SK-MEL-5 (cell line): ENCODE results near the gene NTSR1. TPM values are rescaled to one million over a fixed set of nuclear protein-coding genes. Genes with fewer than 3 reads are reported as not detected.

Experiments used
- DNase-seq: peaks from one replicate; pipeline ENCODE4 v3.0.0-alpha.2; 2016; ENCODE audit warnings: low read depth, low spot score
- in situ Hi-C: cut with HindIII; loops from 2 replicates; pipeline ENCODE4 v1.10.0; 2016; ENCODE audit warnings: low sequenced_read_pairs, high pct_unique_total_duplicates, low pct_unique_long_range_greater_than_20kb
- total RNA-seq: library from RNA; depleted of rRNA; stranded (reverse); fragments of >200 nt; shearing (Covaris generic); gene quantifications from 2 replicates; pipeline ENCODE4 v1.2.3, GENCODE V29; 2014

NTSR1 gene
- total RNA-seq, 1 experiment from 2014 or later: not detected

DNA sequence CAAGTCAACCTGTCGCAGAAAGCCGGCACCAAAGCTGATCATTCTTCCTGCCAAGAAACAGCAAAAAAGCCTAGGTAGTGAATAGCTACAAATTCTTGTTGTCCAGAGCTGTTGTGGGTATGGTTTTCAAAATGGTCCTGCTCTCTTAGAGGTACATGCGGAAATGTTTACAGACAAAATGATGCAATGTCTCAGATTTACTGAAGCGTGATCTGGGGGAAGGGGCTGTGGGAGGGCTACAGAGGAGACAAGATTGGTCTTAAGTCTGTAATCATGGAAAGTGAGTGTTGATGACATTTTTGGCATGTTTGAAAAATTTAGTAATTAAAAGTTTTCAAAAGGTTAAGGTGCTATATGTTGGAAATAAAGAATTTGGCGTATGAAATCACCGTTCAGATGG is 6.2 kb downstream of the NTSR1 start:
- in situ Hi-C loops: no loop called here
- DNase-seq: no peak

DNA sequence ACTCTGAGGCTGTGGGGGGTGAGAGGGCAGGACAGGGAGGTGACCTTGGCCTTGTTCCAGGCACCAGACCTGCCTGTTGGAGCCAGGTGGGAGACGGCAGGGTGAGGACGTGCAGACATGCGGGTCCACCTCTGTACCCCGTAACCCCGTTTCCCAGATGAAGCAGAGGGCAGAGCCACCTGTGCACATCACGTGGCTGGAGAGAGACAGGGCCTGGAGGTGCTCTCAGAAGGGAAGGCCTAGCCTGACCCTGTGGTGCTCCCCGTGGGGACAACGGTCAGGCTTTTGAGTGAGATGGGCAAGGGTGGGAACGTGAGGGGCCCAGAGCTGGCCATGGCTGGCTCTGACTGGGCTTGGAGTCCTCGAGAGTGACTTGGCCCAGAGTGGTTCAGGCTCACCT is 6.6 kb downstream of the NTSR1 start:
- DNase-seq: no peak
- in situ Hi-C loops: no loop called here

GRCh38 chr20:62716198-62716940 is 7.7 kb downstream of the NTSR1 start:
- in situ Hi-C loops: no loop called here
- DNase-seq: no peak

DNA sequence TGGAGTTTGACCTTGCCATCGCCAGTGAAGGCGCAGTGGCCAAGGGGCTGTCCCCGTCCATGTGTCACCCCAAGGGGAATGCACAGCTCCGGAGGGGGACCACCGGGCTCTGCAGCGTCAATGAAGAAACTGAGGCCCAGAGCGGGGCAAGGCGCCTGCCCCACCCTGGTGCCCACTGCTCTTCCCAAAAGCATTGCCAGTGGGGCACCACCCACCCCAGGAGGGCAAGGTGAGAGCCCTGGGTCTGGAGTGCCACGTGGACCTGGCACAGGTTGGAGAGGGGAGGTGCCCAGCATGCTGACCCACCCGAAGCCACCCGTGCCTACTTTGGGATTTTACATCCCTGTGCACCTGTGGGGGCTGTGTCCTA is 8.3 kb downstream of the NTSR1 start:
- in situ Hi-C loops: no loop called here
- no peak for DNase-seq

DNA sequence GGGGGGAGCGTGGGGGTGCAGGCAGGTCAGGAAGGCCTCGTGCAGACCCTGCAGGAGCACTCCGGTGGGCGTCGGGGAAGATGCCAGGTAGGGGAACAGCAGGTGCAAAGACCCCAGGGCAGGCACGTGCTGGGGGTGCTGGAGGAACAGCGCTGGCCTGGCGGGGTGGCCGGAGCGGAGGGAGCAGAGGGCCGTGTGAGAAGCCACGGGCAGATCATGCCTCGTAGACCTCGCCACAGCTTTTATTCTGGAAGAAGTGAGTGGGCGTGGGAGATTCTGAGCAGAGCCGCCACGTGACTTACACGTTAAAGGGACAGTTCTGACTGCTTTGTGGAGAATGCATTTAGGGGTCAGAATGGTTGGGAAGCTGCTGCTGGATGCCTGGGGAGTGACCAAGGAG is 9.3 kb downstream of the NTSR1 start:
- in situ Hi-C loops: no loop called here
- DNase-seq: no peak

- no peak for DNase-seq
- in situ Hi-C loops: no loop called here
These were observed 9.9 kb downstream of the NTSR1 start for GRCh38 chr20:62718546-62718945.

DNA sequence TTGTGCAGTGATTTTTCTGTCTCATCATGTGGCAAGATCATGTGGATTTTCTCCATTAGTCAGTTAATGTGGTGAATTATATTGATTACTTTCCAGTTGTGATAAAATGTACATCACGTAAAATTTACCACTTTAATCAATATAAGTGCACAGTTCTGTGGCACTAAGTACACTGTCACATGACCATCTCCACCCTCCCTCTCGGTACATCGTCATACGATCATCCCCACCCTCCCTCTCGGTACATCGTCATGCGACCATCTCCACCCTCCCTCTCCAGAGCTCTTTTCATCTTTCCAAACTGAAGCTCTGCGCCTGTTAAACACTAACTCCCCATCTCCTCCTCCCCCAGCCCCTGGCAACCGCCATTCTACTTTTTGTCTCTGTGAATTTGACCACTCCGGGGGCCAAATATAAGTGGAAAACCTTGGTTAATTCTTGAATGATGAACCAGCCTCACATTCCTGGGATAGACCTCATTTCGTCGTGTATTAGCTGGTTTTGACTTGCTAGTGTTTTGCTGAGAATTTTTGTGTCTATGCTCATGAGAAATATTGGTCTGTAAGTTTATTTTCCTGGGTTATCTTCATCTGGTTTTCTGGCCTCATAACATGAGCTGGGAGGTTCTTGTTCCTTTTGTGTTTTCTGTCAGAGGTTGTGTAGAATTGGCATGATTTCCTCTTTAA is 10.8 kb downstream of the NTSR1 start:
- DNase-seq: no peak
- in situ Hi-C loops: no loop called here

GRCh38 chr20:62721511-62722370 is 13.1 kb downstream of the NTSR1 start:
- in situ Hi-C loops: no loop called here
- DNase-seq: no peak

GRCh38 chr20:62722627-62723026 is 14.0 kb downstream of the NTSR1 start:
- no peak for DNase-seq
- in situ Hi-C loops: no loop called here

- DNase-seq: no peak
- in situ Hi-C loops: no loop called here
These were observed 14.7 kb downstream of the NTSR1 start for GRCh38 chr20:62723351-62723750.

- in situ Hi-C loops: no loop called here
- DNase-seq: no peak
These were observed 15.3 kb downstream of the NTSR1 start for GRCh38 chr20:62723768-62724450.

DNA sequence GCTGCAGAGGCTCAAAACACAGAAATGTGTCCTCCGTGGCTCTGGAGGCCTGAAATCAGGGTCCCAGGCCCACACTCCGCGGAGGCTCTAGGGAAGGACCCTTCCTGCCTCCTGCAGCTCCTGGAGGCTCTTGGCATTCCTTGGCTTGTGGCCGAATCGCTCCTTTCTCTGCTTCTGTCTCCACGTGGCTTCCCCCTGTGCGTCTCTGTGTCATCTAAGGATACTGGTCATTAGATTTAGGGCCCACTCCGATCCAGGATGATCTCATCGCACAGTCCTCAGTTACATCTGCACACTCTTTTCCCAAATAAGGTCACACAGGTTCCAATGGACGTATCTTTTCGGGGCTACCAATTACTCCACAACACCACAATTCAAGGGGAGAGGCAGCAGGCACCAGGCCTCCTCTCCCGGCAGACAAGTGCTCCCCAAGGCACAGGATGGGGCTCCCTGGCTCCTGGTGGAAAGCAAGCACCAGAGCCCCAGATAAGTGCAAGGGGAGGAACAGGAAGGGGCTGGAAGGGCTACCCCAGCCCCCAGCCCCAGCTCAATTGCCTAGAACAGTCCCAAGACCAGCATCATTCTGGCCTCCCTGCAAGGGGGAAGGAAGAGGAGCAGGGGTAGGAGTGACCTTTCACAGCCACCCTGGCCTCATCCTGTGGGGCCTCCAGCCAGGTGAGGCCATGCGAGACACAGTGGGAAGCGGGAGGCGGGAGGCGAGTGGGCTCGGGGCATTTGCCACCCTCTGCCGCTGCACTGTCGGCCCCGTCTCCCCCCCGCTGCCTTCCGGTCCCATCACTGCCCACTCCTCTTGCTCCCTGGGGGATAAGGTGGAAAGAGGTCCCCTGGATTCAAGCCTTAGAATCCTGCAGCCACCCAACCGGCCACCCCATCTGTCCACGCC is 16.3 kb downstream of the NTSR1 start:
- DNase-seq: no peak
- in situ Hi-C loops: no loop called here

GRCh38 chr20:62725596-62726268 is 17.1 kb downstream of the NTSR1 start:
- no peak for DNase-seq
- in situ Hi-C loops: no loop called here

GRCh38 chr20:62726276-62726675 is 17.6 kb downstream of the NTSR1 start:
- in situ Hi-C loops: no loop called here
- DNase-seq: no peak

- DNase-seq: no peak
- in situ Hi-C loops: no loop called here
These were observed 18.3 kb downstream of the NTSR1 start for GRCh38 chr20:62726716-62727583.

DNA sequence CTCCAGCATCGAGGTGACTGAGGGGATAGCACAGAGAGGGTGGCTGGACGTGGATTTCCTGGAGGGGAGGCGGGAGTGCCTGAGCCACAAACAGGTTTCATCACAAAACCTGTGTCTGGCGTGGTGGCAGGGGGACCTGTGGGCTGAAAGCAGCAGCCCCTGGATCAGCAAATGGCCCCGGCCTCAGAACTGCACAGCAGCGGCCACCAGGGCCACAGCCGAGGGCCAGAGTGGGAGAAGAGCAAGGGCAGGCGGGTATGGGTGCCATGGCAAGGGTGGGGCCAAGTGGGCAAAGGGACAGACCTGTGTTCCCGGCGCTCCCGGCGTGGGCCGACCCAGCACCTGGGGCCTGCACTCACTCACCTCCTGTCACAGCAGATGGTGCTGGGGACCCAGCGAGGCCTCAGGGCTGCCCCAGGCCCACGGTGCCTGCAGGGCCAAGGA is 19.0 kb downstream of the NTSR1 start:
- no peak for DNase-seq
- in situ Hi-C loops: no loop called here
